ENCODE measurements around the gene XPO5. TPM values are rescaled to one million over a fixed set of nuclear protein-coding genes. Genes with fewer than 3 reads are reported as not detected.

The XPO5 gene
- total RNA-seq, 1 donor, result 66.2 TPM

DNA sequence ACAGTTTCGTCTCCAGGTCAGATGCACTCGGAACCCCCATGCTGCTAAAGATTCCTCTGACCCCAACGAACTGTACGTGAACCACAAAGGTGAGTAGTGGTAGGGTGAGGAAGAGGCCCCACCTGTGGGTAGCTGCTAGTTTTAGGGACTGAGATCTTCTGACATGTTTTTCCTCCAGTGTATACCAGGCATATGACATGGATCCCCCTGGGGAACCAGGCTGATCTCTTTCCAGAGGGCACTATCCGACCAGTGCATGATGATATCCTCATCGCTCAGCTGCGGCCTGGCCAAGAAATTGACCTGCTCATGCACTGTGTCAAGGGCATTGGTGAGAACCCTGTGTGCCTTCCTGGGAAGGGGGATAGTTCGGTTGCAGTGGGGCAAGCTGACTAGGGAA lies 55.7 kb downstream of the XPO5 start:
- Histone ChIP-seq H3K4me3 (ENCODE audit: insufficient read depth, low read length) (no peak overlapping the region), H3K27me3 (ENCODE audit: insufficient read depth, low read length) (no peaks in the 10 kb centered on the region), H3K36me3 (ENCODE audit: insufficient read depth, low read length) (peaks cover 64% of the 10 kb centered on the region), H3K4me2 (ENCODE audit: insufficient read depth, low read length) (no peak overlapping the region), H3K27ac (ENCODE audit: low read depth, low read length) (no peak overlapping the region), H3K4me1 (ENCODE audit: insufficient read depth, low read length) (peaks cover 19% of the 10 kb centered on the region), H2AFZ (ENCODE audit: low read length) (no peak overlapping the region), H3K9me3 (ENCODE audit: low read depth, low read length) (no peaks in the 10 kb centered on the region), H3K79me2 (ENCODE audit: insufficient read depth, low read length) (peaks cover 53% of the 10 kb centered on the region), H4K20me1 (ENCODE audit: insufficient read depth, low read length) (peaks cover 23% of the 10 kb centered on the region)
- TF ChIP-seq, protein P1, sequence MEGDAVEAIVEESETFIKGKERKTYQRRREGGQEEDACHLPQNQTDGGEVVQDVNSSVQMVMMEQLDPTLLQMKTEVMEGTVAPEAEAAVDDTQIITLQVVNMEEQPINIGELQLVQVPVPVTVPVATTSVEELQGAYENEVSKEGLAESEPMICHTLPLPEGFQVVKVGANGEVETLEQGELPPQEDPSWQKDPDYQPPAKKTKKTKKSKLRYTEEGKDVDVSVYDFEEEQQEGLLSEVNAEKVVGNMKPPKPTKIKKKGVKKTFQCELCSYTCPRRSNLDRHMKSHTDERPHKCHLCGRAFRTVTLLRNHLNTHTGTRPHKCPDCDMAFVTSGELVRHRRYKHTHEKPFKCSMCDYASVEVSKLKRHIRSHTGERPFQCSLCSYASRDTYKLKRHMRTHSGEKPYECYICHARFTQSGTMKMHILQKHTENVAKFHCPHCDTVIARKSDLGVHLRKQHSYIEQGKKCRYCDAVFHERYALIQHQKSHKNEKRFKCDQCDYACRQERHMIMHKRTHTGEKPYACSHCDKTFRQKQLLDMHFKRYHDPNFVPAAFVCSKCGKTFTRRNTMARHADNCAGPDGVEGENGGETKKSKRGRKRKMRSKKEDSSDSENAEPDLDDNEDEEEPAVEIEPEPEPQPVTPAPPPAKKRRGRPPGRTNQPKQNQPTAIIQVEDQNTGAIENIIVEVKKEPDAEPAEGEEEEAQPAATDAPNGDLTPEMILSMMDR (IDR thresholded peaks at IDR 0.05; ENCODE audit: extremely low read depth, low read depth, low read length), result no peak
- DNase-seq (ENCODE audit: insufficient read length, low spot score, missing footprints), result no peak

DNA sequence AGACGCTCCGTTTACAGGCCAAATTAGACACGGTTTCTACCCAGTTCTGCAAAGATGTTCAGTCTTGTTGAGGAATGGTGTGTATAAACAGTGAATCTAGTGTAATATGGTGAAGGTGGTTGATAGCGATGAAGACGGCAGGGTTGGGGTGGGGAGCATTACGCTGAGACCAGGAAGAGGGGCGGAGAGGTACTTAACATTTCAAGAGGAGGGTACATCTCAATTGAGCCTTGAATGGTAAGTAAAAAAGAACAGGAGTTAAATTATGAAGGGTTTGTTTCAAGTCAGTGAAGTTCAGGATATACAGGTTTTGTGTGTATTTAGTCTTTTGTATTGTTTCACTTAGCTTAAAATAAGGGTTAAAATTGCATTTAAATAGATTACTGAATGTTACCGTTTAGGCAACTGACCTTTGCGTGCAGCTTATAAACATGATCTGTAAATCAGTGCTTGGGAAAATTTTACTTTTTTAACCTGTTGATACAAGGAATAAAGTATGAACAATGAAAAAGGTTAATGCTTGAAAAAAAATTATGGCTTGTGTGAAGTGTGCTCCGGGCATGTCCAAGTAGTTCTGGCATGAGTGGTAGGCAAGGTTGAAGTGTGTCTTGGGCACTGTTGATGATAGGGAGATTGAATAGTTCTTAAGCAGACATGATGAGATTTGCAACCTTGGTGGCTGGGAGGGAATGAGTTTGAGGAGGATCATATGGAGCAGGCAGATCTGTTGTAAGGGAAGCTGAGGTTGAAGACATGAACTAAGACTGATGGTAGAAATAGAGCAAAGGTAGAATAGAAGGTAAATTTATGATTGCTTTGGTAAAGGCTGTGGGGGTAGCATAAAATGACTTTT lies 58.1 kb downstream of the XPO5 start:
- Histone ChIP-seq H3K36me3 (ENCODE audit: insufficient read depth, low read length) (peaks cover 63% of the 10 kb centered on the region), H3K27me3 (ENCODE audit: insufficient read depth, low read length) (no peaks in the 10 kb centered on the region), H2AFZ (ENCODE audit: low read length) (peak overlapping the region; percentile 96), H3K27ac (ENCODE audit: low read depth, low read length) (peak overlapping the region; percentile 92), H3K9me3 (ENCODE audit: low read depth, low read length) (no peaks in the 10 kb centered on the region), H4K20me1 (ENCODE audit: insufficient read depth, low read length) (peaks cover 30% of the 10 kb centered on the region), H3K4me3 (ENCODE audit: insufficient read depth, low read length) (peak overlapping the region; percentile 99), H3K4me1 (ENCODE audit: insufficient read depth, low read length) (peaks cover 19% of the 10 kb centered on the region), H3K79me2 (ENCODE audit: insufficient read depth, low read length) (peaks cover 73% of the 10 kb centered on the region), H3K4me2 (ENCODE audit: insufficient read depth, low read length) (peak overlapping the region; percentile 97)
- no peak for DNase-seq (ENCODE audit: insufficient read length, low spot score, missing footprints)
- TF ChIP-seq, protein P1 (IDR thresholded peaks at IDR 0.05; ENCODE audit: extremely low read depth, low read depth, low read length), result no peak

DNA sequence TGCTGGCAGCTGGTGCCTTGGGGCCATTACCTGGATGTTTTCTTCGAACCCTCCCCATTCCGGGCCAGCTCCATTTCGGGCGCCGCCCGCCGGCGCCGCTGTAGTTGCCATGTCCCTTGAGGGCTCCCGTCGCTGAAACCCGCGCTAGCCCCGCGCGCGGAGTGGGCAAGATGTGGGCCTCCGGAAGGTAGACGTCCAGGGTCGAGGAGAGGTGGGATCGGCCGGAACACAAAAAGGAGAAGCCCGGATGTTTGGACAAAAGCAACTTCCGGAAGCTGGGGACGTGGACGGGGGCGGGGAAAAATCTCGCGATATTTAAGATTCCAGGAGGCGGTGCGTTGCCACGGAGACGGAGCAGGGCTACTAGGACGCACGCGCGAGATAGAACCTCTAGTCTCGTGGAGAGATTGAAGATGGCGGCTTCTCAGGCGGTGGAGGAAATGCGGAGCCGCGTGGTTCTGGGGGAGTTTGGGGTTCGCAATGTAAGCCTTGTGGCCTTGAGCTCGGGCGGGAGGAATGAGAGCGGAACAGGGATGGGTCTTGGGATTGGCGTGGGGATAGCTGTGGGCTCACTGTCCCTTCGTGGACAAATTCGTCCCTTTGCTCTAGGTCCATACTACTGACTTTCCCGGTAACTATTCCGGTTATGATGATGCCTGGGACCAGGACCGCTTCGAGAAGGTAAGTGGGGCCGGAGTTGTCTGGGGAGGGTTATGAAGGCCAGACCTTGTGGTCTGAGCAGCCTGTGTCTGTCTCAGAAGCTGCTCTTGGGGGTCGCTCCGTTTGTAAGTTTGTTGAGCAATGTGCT lies 58.9 kb downstream of the XPO5 start, which contains the start of the genes POLR1C and YIPF3:
POLR1C (plus strand) TSS at position 393 of the 808 bp plus-strand sequence; CDS start at position 414, 21 bp downstream.
YIPF3 (minus strand) TSS at position 230 of the 808 bp plus-strand sequence; CDS start at position 111, 119 bp downstream.
- no peaks in the 10 kb centered on the region for H3K9me3 ChIP-seq (ENCODE audit: low read depth, low read length)
- H3K4me2 ChIP-seq (ENCODE audit: insufficient read depth, low read length), result peak within 1 kb of the TSS; percentile 97
- peak; percentile 99 for DNase-seq (ENCODE audit: insufficient read length, low spot score, missing footprints)
- H2AFZ ChIP-seq (ENCODE audit: low read length), result peak within 1 kb of the TSS; percentile 96
- H3K79me2 ChIP-seq (ENCODE audit: insufficient read depth, low read length), result peaks cover 73% of the 10 kb centered on the region
- peaks cover 63% of the 10 kb centered on the region for H3K36me3 ChIP-seq (ENCODE audit: insufficient read depth, low read length)
- H3K4me1 ChIP-seq (ENCODE audit: insufficient read depth, low read length), result peaks cover 19% of the 10 kb centered on the region
- TF ChIP-seq, protein P1 (IDR thresholded peaks at IDR 0.05; ENCODE audit: extremely low read depth, low read depth, low read length), result no peak
- peak within 1 kb of the TSS; percentile 99 for H3K4me3 ChIP-seq (ENCODE audit: insufficient read depth, low read length)
- peaks cover 34% of the 10 kb centered on the region for H4K20me1 ChIP-seq (ENCODE audit: insufficient read depth, low read length)
- H3K27ac ChIP-seq (ENCODE audit: low read depth, low read length), result peak within 1 kb of the TSS; percentile 92
- H3K27me3 ChIP-seq (ENCODE audit: insufficient read depth, low read length), result no peaks in the 10 kb centered on the region

All from osteoblast (primary cell).